Smooth muscle cell (in vitro differentiated cells): Measurements from ENCODE around the gene CMTM8. TPM values are rescaled to one million over a fixed set of nuclear protein-coding genes. Genes with fewer than 3 reads are reported as not detected.

Experiments
- DNase-seq: peaks from one replicate; lab custom pipeline; 2025; ENCODE audit not compliant: unreplicated experiment; lab: John Stamatoyannopoulos, UW
- H2AFZ ChIP-seq: fragments of 200-600 bp; sonication (generic); 2 replicates; pipeline ENCODE4 v1.6.0; 2016; ENCODE audit warnings: antibody characterized with exemption, low read depth, mild to moderate bottlenecking
- H3F3A ChIP-seq: fragments of 200-600 bp; sonication (generic); 2 replicates; pipeline ENCODE4 v1.6.0; 2017; ENCODE audit warnings: antibody characterized with exemption, low read depth
- H3K27ac ChIP-seq: fragments of 200-600 bp; sonication (generic); 2 replicates; pipeline ENCODE4 v1.5.1; 2016; ENCODE audit warnings: low read depth, mild to moderate bottlenecking
- H3K27me3 ChIP-seq: fragments of 200-600 bp; sonication (generic); 2 replicates; pipeline ENCODE4 v1.6.1; 2016; ENCODE audit warnings: low read depth, mild to moderate bottlenecking
- H3K36me3 ChIP-seq: fragments of 200-600 bp; sonication (generic); 2 replicates; pipeline ENCODE4 v1.5.1; 2016; ENCODE audit warnings: low read depth
- H3K4me1 ChIP-seq: fragments of 200-600 bp; sonication (generic); 2 replicates; pipeline ENCODE4 v1.5.1; 2016; ENCODE audit warnings: low read depth
- H3K4me2 ChIP-seq: fragments of 200-600 bp; sonication (generic); 2 replicates; pipeline ENCODE4 v1.6.0; 2016; ENCODE audit warnings: mild to moderate bottlenecking
- H3K4me3 ChIP-seq: fragments of 200-600 bp; sonication (generic); 2 replicates; pipeline ENCODE4 v1.5.1; 2016; ENCODE audit warnings: mild to moderate bottlenecking
- H3K79me2 ChIP-seq: fragments of 200-600 bp; sonication (generic); 2 replicates; pipeline ENCODE4 v1.6.0; 2016; ENCODE audit warnings: low read depth, mild to moderate bottlenecking
- H3K9ac ChIP-seq: fragments of 200-600 bp; sonication (generic); 2 replicates; pipeline ENCODE4 v1.6.0; 2016; ENCODE audit warnings: low read depth
- H3K9me3 ChIP-seq: fragments of 200-600 bp; sonication (generic); replicated peaks from 2 replicates; pipeline ENCODE4 v1.5.1; 2016; ENCODE audit warnings: low read depth
- H4K20me1 ChIP-seq: fragments of 200-600 bp; sonication (generic); 2 replicates; pipeline ENCODE4 v1.6.0; 2016; ENCODE audit warnings: low read depth
- WGBS: methylation state at CpG from one replicate; pipeline ENCODE4 v1.1.7; 2016; ENCODE audit warnings: low lambda C conversion rate; 5-methylcytosine and 5-hydroxymethylcytosine counted together
- polyA plus RNA-seq: library from polyadenylated mRNA; unstranded; fragments of >200 nt; fragmentation: Nextera tagmentation; extraction: Ambion mirVana; gene quantifications from 2 replicates; pipeline ENCODE4 v1.2.1, GENCODE V29; 2016
- total RNA-seq: library from RNA; depleted of rRNA; stranded (reverse); fragments of >200 nt; gene quantifications from 2 replicates; pipeline ENCODE4 v1.2.3, GENCODE V29; 2014
- TF ChIP-seq, protein P1 (sequence below): fragments of 200-600 bp; sonication (generic); IDR thresholded peaks from 2 replicates; pipeline ENCODE4 v1.5.1; 2017; ENCODE audit warnings: borderline replicate concordance, mild to moderate bottlenecking, antibody characterized with exemption; ENCODE audit not compliant: insufficient read depth, poor library complexity, severe bottlenecking

CMTM8 gene
- total and polyA plus RNA-seq, 2 experiments from 2014 or later, result 1.9 TPM

GRCh38 chr3:32355751-32356291, 117.3 kb downstream of the CMTM8 start:
- Histone ChIP-seq H3K36me3 (no peaks in the 10 kb centered on the region), H3K4me3 (no peak overlapping the region), H3K4me2 (no peak overlapping the region), H2AFZ (no peak overlapping the region), H3K79me2 (no peaks in the 10 kb centered on the region), H3K9me3 (no peaks in the 10 kb centered on the region), H3K27ac (no peak overlapping the region), H3K27me3 (no peaks in the 10 kb centered on the region), H3K9ac (no peak overlapping the region), H4K20me1 (no peaks in the 10 kb centered on the region), H3F3A (no peaks in the 10 kb centered on the region), H3K4me1 (peaks cover 4% of the 10 kb centered on the region)
- no peak for DNase-seq
- TF ChIP-seq, protein P1, sequence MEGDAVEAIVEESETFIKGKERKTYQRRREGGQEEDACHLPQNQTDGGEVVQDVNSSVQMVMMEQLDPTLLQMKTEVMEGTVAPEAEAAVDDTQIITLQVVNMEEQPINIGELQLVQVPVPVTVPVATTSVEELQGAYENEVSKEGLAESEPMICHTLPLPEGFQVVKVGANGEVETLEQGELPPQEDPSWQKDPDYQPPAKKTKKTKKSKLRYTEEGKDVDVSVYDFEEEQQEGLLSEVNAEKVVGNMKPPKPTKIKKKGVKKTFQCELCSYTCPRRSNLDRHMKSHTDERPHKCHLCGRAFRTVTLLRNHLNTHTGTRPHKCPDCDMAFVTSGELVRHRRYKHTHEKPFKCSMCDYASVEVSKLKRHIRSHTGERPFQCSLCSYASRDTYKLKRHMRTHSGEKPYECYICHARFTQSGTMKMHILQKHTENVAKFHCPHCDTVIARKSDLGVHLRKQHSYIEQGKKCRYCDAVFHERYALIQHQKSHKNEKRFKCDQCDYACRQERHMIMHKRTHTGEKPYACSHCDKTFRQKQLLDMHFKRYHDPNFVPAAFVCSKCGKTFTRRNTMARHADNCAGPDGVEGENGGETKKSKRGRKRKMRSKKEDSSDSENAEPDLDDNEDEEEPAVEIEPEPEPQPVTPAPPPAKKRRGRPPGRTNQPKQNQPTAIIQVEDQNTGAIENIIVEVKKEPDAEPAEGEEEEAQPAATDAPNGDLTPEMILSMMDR, result no peak
- 94% methylated on average over 8 of the region's 8 CpGs for WGBS

GRCh38 chr3:32359766-32360492, 121.4 kb downstream of the CMTM8 start:
- Histone ChIP-seq H3K4me2 (no peak overlapping the region), H3K9me3 (no peaks in the 10 kb centered on the region), H3K36me3 (no peaks in the 10 kb centered on the region), H3F3A (no peaks in the 10 kb centered on the region), H2AFZ (no peak overlapping the region), H3K4me3 (no peak overlapping the region), H3K79me2 (no peaks in the 10 kb centered on the region), H3K9ac (no peak overlapping the region), H3K4me1 (no peaks in the 10 kb centered on the region), H3K27ac (no peak overlapping the region), H4K20me1 (no peaks in the 10 kb centered on the region), H3K27me3 (no peaks in the 10 kb centered on the region)
- DNase-seq, result no peak
- TF ChIP-seq, protein P1, result no peak
- WGBS, result 74% methylated on average over 5 of the region's 5 CpGs

- 60% methylated on average over 4 of the region's 4 CpGs for WGBS
Measured at GRCh38 chr3:32360493-32360827, 122.0 kb downstream of the CMTM8 start.

More at GRCh38 chr3:32360493-32360827, 122.0 kb downstream of the CMTM8 start:
- no peaks in the 10 kb centered on the region for H3K4me1 ChIP-seq
- H3K27me3 ChIP-seq, result no peaks in the 10 kb centered on the region
- DNase-seq, result no peak
- no peaks in the 10 kb centered on the region for H3F3A ChIP-seq
- H3K36me3 ChIP-seq, result no peaks in the 10 kb centered on the region
- TF ChIP-seq, protein P1, result no peak
- no peak overlapping the region for H3K4me3 ChIP-seq
- H3K9ac ChIP-seq, result no peak overlapping the region
- H3K79me2 ChIP-seq, result no peaks in the 10 kb centered on the region
- no peak overlapping the region for H2AFZ ChIP-seq
- no peak overlapping the region for H3K27ac ChIP-seq
- no peaks in the 10 kb centered on the region for H3K9me3 ChIP-seq
- H4K20me1 ChIP-seq, result no peaks in the 10 kb centered on the region
- H3K4me2 ChIP-seq, result no peak overlapping the region
